Tibial artery (tissue), 4 donors: ENCODE data around the gene ENOSF1.
A peak's percentile ranks its signal among the peaks of the same experiment; 100 is the strongest.

Experiments used
- DNase-seq, 2 donors: peaks; one replicate each; pipeline ENCODE4 v3.0.0-alpha.2; 2019
- H3K27ac ChIP-seq, 2 donors: fragments of 200-600 bp; sonication (generic) in 1 of 2; 1 replicate in 1 of 2; 2 replicates in 1 of 2; pipeline ENCODE4 v1.5.1; 2018 to 2019; ENCODE audit warnings: mild to moderate bottlenecking in 1 of 2
- H3K27me3 ChIP-seq, 2 donors: fragments of 200-600 bp; sonication (generic) in 1 of 2; one replicate each; pipeline versions ENCODE4 v1.5.1 to v1.6.0; 2016 to 2019
- H3K36me3 ChIP-seq, 3 donors: fragments of 200-600 bp; sonication (generic) in 2 of 3; one replicate each; pipeline ENCODE4 v1.5.1; 2016 to 2019; ENCODE audit warnings: mild to moderate bottlenecking in 2 of 3
- H3K4me1 ChIP-seq, 4 donors: fragments of 200-600 bp; sonication (generic) in 2 of 4; 1 replicate in 3 of 4; 2 replicates in 1 of 4; pipeline ENCODE4 v1.5.1; 2016 to 2019
- H3K4me3 ChIP-seq, 2 donors: fragments of 200-600 bp; sonication (generic) in 1 of 2; 1 replicate in 1 of 2; 2 replicates in 1 of 2; pipeline ENCODE4 v1.5.1; 2018 to 2019; ENCODE audit warnings: mild to moderate bottlenecking in 2 of 2
- H3K9me3 ChIP-seq, 3 donors: fragments of 200-600 bp; sonication (generic) in 1 of 3; one replicate each; pipeline ENCODE4 v1.5.1; 2016 to 2019
- CTCF ChIP-seq, 2 experiments: fragments of 200-600 bp in 1 of 2; fragments of 450-650 bp in 1 of 2; IDR thresholded peaks; one replicate each; pipeline ENCODE4 v1.5.1; 2017 to 2019; ENCODE audit warnings: antibody characterized with exemption in 2 of 2, mild to moderate bottlenecking in 1 of 2, moderate library complexity in 1 of 2
- intact Hi-C: fragments of 100-400 bp; cut with DNase I; formaldehyde crosslinking; loops from one replicate; pipeline ENCODE4 v1.15.0; 2023; ENCODE audit warnings: low total_unique reads

Gene ENOSF1

GRCh38 chr18:666177-666576 is 46.3 kb downstream of the ENOSF1 start:
- no peak overlapping the region for H3K27ac ChIP-seq
- intact Hi-C loops, result no loop called here

GRCh38 chr18:662197-662596 is 50.2 kb downstream of the ENOSF1 start:
- Histone ChIP-seq H3K27me3 (peaks cover 0 to 11% of the 10 kb centered on the region in 2 donors), H3K4me1 (peaks cover 0 to 12% (median 5%) of the 10 kb centered on the region in 4 donors), H3K9me3 (no peaks in the 10 kb centered on the region), H3K36me3 (no peaks in the 10 kb centered on the region), H3K27ac (no peak overlapping the region), H3K4me3 (no peak overlapping the region)
- intact Hi-C loops, result no loop called here
- TF ChIP-seq CTCF (IDR thresholded peaks at IDR 0.05), result no peak
- no peak for DNase-seq

More at GRCh38 chr18:666177-666576, 46.3 kb downstream of the ENOSF1 start:
- Histone ChIP-seq H3K36me3 (peaks cover 0 to 21% (median 11%) of the 10 kb centered on the region in 3 donors), H3K4me3 (no peak overlapping the region), H3K4me1 (no peaks in the 10 kb centered on the region), H3K9me3 (no peaks in the 10 kb centered on the region), H3K27me3 (no peaks in the 10 kb centered on the region)
- no peak for DNase-seq
- TF ChIP-seq CTCF (IDR thresholded peaks at IDR 0.05), result no peak

DNA sequence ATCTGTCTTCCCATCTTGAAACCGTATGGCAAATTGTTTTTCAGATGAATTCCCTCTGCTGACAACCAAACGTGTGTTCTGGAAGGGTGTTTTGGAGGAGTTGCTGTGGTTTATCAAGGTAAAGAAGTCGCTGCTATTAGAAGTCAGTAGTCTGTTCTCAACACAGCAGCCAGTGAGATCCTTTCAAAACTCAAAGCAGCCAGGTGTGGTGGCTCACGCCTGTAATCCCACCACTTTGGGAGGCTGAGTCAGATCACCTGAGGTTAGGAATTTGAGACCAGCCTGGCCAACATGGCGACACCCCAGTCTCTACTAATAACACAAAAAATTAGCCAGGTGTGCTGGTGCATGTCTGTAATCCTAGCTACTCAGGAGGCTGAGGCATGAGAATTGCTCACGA is 52.8 kb downstream of the ENOSF1 start:
- no peak for DNase-seq
- no peak overlapping the region for H3K27ac ChIP-seq
- peaks cover 0 to 14% (median 7%) of the 10 kb centered on the region in 4 donors for H3K4me1 ChIP-seq
- H3K27me3 ChIP-seq, result peaks cover 0 to 11% of the 10 kb centered on the region in 2 donors
- intact Hi-C loops, result loop anchor here (10.0 kb wide), 1 partner anchor 55 kb away; the partner anchor contains the start of gene ENOSF1
- no peaks in the 10 kb centered on the region for H3K9me3 ChIP-seq
- H3K4me3 ChIP-seq, result no peak overlapping the region
- no peaks in the 10 kb centered on the region for H3K36me3 ChIP-seq
- no peak for TF ChIP-seq CTCF (IDR thresholded peaks at IDR 0.05)

- no peak for TF ChIP-seq CTCF (IDR thresholded peaks at IDR 0.05)
- no peak for DNase-seq
- Histone ChIP-seq H3K4me3 (peak overlapping the region in 1 of 2 donors; percentile 81), H3K27ac (no peak overlapping the region), H3K36me3 (no peaks in the 10 kb centered on the region), H3K27me3 (peaks cover 0 to 14% of the 10 kb centered on the region in 2 donors), H3K4me1 (peaks cover 0 to 14% (median 7%) of the 10 kb centered on the region in 4 donors), H3K9me3 (no peaks in the 10 kb centered on the region)
- intact Hi-C loops, result loop anchor here (10.0 kb wide), 1 partner anchor 56 kb away; the partner anchor contains the start of gene ENOSF1
These were observed 53.4 kb downstream of the ENOSF1 start for GRCh38 chr18:658947-659533.

- peak; percentile 76 to 85 for DNase-seq
- intact Hi-C loops, result loop anchor here (10.0 kb wide), 1 partner anchor 57 kb away; the partner anchor contains the start of gene ENOSF1
- peaks cover 0 to 14% (median 7%) of the 10 kb centered on the region in 4 donors for H3K4me1 ChIP-seq
- H3K27ac ChIP-seq, result peak overlapping the region in 1 of 2 donors; percentile 34
- no peaks in the 10 kb centered on the region for H3K36me3 ChIP-seq
- no peak for TF ChIP-seq CTCF (IDR thresholded peaks at IDR 0.05)
- peaks cover 0 to 14% of the 10 kb centered on the region in 2 donors for H3K27me3 ChIP-seq
- H3K9me3 ChIP-seq, result no peaks in the 10 kb centered on the region
- H3K4me3 ChIP-seq, result peak overlapping the region; percentile 64 to 81
These were observed 54.2 kb downstream of the ENOSF1 start for GRCh38 chr18:658001-658946.
